Uterus (tissue), 4 donors: ENCODE measurements around the gene CCDC188. TPM values are rescaled to one million over a fixed set of nuclear protein-coding genes. Genes with fewer than 3 reads are reported as not detected.
"Not testable (repeated sequence)": the region's sequence is repeated elsewhere in the genome, so short reads cannot be mapped to it uniquely, and the experiment has no call there.

ENCODE experiments used
- DNase-seq, 2 donors: peaks; one replicate each; pipeline ENCODE4 v3.0.0-alpha.2; 2019 to 2020
- H3K27ac ChIP-seq, 2 donors: fragments of 200-600 bp; sonication (generic); 1 replicate in 1 of 2; 2 replicates in 1 of 2; pipeline ENCODE4 v1.5.1; 2016 to 2018
- H3K27me3 ChIP-seq, 2 donors: fragments of 200-600 bp; sonication (generic); one replicate each; pipeline ENCODE4 v1.5.1; 2018 to 2019; ENCODE audit warnings: control low read depth in 1 of 2
- H3K36me3 ChIP-seq, 2 donors: fragments of 200-600 bp; sonication (generic); one replicate each; pipeline ENCODE4 v1.5.1; 2019; ENCODE audit warnings: control low read depth in 1 of 2
- H3K4me1 ChIP-seq, 2 donors: fragments of 200-600 bp; sonication (generic); one replicate each; pipeline ENCODE4 v1.5.1; 2018 to 2019; ENCODE audit warnings: control low read depth in 1 of 2
- H3K4me3 ChIP-seq, 2 donors: fragments of 200-600 bp; sonication (generic); 1 replicate in 1 of 2; 2 replicates in 1 of 2; pipeline ENCODE4 v1.5.1; 2018 to 2019; ENCODE audit warnings: mild to moderate bottlenecking in 1 of 2
- H3K9me3 ChIP-seq, 2 donors: fragments of 200-600 bp; sonication (generic); one replicate each; pipeline ENCODE4 v1.5.1; 2019; ENCODE audit warnings: control low read depth in 1 of 2
- CTCF ChIP-seq, 4 experiments: fragments of 200-600 bp in 2 of 4; fragments of 450-650 bp in 2 of 4; sonication (generic) in 2 of 4; IDR thresholded peaks; one replicate each; pipeline ENCODE4 v1.5.1; 2016 to 2019; ENCODE audit warnings: antibody characterized with exemption in 4 of 4, mild to moderate bottlenecking in 2 of 4, moderate library complexity in 1 of 4
- POLR2A ChIP-seq, 2 donors: fragments of 450-650 bp; IDR thresholded peaks; one replicate each; pipeline ENCODE4 v1.6.1; 2016; ENCODE audit warnings: antibody characterized with exemption in 2 of 2, mild to moderate bottlenecking in 1 of 2, moderate library complexity in 1 of 2
- intact Hi-C: fragments of 100-400 bp; cut with DNase I; formaldehyde crosslinking; loops from one replicate; pipeline ENCODE4 v1.15.1; 2023; ENCODE audit warnings: low total_unique reads
- total RNA-seq, 4 donors: library from RNA; depleted of rRNA in 3 of 4; stranded (reverse); fragments of >200 nt in 3 of 4; gene quantifications; one replicate each; pipeline versions ENCODE4 v1.1.0 to v1.2.4, GENCODE V29; 2014 to 2023
- donor health status: DM: yes; HTN: yes; CAD: no.

CCDC188 gene
- total RNA-seq, 4 donors from 2014 or later, result 2.7 to 4.3 TPM; not detected in 2

- no peak for DNase-seq
- no peaks in the 10 kb centered on the region for H3K4me1 ChIP-seq
- no peak overlapping the region for H3K4me3 ChIP-seq
- TF ChIP-seq CTCF (IDR thresholded peaks at IDR 0.05), result no peak
- TF ChIP-seq POLR2A (IDR thresholded peaks at IDR 0.05), result no peak
- intact Hi-C loops, result no loop called here
- no peaks in the 10 kb centered on the region for H3K9me3 ChIP-seq
- no peaks in the 10 kb centered on the region for H3K27me3 ChIP-seq
- no peaks in the 10 kb centered on the region for H3K36me3 ChIP-seq
- H3K27ac ChIP-seq, result no peak overlapping the region
Measured at GRCh38 chr22:20165421-20165820, 14.6 kb upstream of the CCDC188 start.

GRCh38 chr22:20164863-20165262 is 14.0 kb upstream of the CCDC188 start:
- H3K27ac ChIP-seq, result no peak overlapping the region
- H3K4me1 ChIP-seq, result no peaks in the 10 kb centered on the region
- H3K4me3 ChIP-seq, result no peak overlapping the region
- H3K9me3 ChIP-seq, result no peaks in the 10 kb centered on the region
- TF ChIP-seq CTCF (IDR thresholded peaks at IDR 0.05), result no peak
- no peaks in the 10 kb centered on the region for H3K36me3 ChIP-seq
- intact Hi-C loops, result no loop called here
- no peak for DNase-seq
- no peaks in the 10 kb centered on the region for H3K27me3 ChIP-seq

GRCh38 chr22:20160041-20160440 is 9.2 kb upstream of the CCDC188 start:
- no peak for TF ChIP-seq POLR2A (IDR thresholded peaks at IDR 0.05)
- TF ChIP-seq CTCF (IDR thresholded peaks at IDR 0.05), result no peak
- no peak for DNase-seq
- Histone ChIP-seq H3K4me3 (no peak overlapping the region), H3K4me1 (no peaks in the 10 kb centered on the region), H3K27me3 (no peaks in the 10 kb centered on the region), H3K27ac (no peak overlapping the region), H3K9me3 (no peaks in the 10 kb centered on the region), H3K36me3 (no peaks in the 10 kb centered on the region)
- intact Hi-C loops, result no loop called here

GRCh38 chr22:20159531-20159930 is 8.7 kb upstream of the CCDC188 start:
- H3K4me1 ChIP-seq, H3K4me3 ChIP-seq, H3K36me3 ChIP-seq, H3K9me3 ChIP-seq, H3K27ac ChIP-seq, H3K27me3 ChIP-seq, DNase-seq: not testable (repeated sequence)
- intact Hi-C loops, result loop anchor here (5.0 kb wide), 1 partner anchor 123 kb away; no protein-coding TSS in a partner anchor

- TF ChIP-seq POLR2A (IDR thresholded peaks at IDR 0.05), result no peak
- no peak for TF ChIP-seq CTCF (IDR thresholded peaks at IDR 0.05)
- Histone ChIP-seq H3K27me3 (no peaks in the 10 kb centered on the region), H3K4me3 (no peak overlapping the region), H3K4me1 (no peaks in the 10 kb centered on the region), H3K36me3 (no peaks in the 10 kb centered on the region), H3K9me3 (no peaks in the 10 kb centered on the region), H3K27ac (no peak overlapping the region)
- intact Hi-C loops, result loop anchor here (5.0 kb wide), 1 partner anchor 123 kb away; no protein-coding TSS in a partner anchor
- DNase-seq, result no peak
Measured at GRCh38 chr22:20159076-20159475, 8.2 kb upstream of the CCDC188 start.
